22Rv1 (cell line): Measurements from ENCODE around the gene KMT2B.

Experiments used
- ZFX ChIP-seq: fragments of 450-650 bp; IDR thresholded peaks from 2 replicates; pipeline ENCODE4 v1.6.1; 2017; ENCODE audit warnings: antibody characterized with exemption, borderline replicate concordance
- TF ChIP-seq, protein P1 (sequence below): fragments of 450-650 bp; IDR thresholded peaks from 2 replicates; pipeline ENCODE4 v1.5.1; 2017; ENCODE audit warnings: mild to moderate bottlenecking

GRCh38 chr19:35752746-35753350 is 35.0 kb downstream of the KMT2B start:
- TF ChIP-seq, protein P1, sequence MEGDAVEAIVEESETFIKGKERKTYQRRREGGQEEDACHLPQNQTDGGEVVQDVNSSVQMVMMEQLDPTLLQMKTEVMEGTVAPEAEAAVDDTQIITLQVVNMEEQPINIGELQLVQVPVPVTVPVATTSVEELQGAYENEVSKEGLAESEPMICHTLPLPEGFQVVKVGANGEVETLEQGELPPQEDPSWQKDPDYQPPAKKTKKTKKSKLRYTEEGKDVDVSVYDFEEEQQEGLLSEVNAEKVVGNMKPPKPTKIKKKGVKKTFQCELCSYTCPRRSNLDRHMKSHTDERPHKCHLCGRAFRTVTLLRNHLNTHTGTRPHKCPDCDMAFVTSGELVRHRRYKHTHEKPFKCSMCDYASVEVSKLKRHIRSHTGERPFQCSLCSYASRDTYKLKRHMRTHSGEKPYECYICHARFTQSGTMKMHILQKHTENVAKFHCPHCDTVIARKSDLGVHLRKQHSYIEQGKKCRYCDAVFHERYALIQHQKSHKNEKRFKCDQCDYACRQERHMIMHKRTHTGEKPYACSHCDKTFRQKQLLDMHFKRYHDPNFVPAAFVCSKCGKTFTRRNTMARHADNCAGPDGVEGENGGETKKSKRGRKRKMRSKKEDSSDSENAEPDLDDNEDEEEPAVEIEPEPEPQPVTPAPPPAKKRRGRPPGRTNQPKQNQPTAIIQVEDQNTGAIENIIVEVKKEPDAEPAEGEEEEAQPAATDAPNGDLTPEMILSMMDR: no peak
- no peak for TF ChIP-seq ZFX
